NCI-H187 (cell line): Measurements from ENCODE around the gene NUP85.
A peak's percentile ranks its signal among the peaks of the same experiment; 100 is the strongest.
"Not testable (repeated sequence)": the region's sequence is repeated elsewhere in the genome, so short reads cannot be mapped to it uniquely, and the experiment has no call there.

Experiments used
- DNase-seq, 2 experiments: peaks; one replicate each; lab custom pipeline; 2025; lab: John Stamatoyannopoulos, UW

Gene NUP85

GRCh38 chr17:75267411-75268232, 62.1 kb downstream of the NUP85 start:
- no peak for DNase-seq

- DNase-seq: no peak
Measured at GRCh38 chr17:75269844-75270217, 64.4 kb downstream of the NUP85 start.

- DNase-seq: peak in 1 of 2 experiments; percentile 29
Measured at GRCh38 chr17:75270218-75270965, 64.9 kb downstream of the NUP85 start.

GRCh38 chr17:75270966-75271232, 65.4 kb downstream of the NUP85 start, which contains the start of gene MIF4GD:
Gene MIF4GD (minus strand): TSS chr17:75271231. CDS start chr17:75270195, 1,036 bp downstream.
- DNase-seq: peak in 1 of 2 experiments; percentile 30

- peak in 1 of 2 experiments; percentile 55 for DNase-seq
Measured at GRCh38 chr17:75271233-75271954, 65.9 kb downstream of the NUP85 start.

- DNase-seq: no peak
Measured at GRCh38 chr17:75271955-75272847, 66.7 kb downstream of the NUP85 start.

GRCh38 chr17:75272848-75273184, 67.3 kb downstream of the NUP85 start:
- no peak for DNase-seq

- no peak for DNase-seq
Measured at GRCh38 chr17:75273977-75274708, 68.7 kb downstream of the NUP85 start.

- DNase-seq: no peak
Measured at GRCh38 chr17:75277664-75278071, 72.2 kb downstream of the NUP85 start.

- not testable (repeated sequence) for DNase-seq
Measured at GRCh38 chr17:75280189-75280588, 74.7 kb downstream of the NUP85 start.

- DNase-seq: no peak
Measured at GRCh38 chr17:75285123-75285522, 79.6 kb downstream of the NUP85 start.
